Stimulated activated CD4-positive, alpha-beta T cell treated with anti-CD3 and anti-CD28 coated beads, Interleukin-15, amount 100 ng/mL, for 1 hour (primary cell): ENCODE results near the gene RNASE1.

ENCODE experiments used
- DNase-seq, 2 donors: peaks; one replicate each; pipeline ENCODE4 v3.0.0-alpha.2; 2020; ENCODE audit warnings: low read depth in 1 of 2, low spot score in 1 of 2

The RNASE1 gene

GRCh38 chr14:20808162-20808483 is 5.5 kb upstream of the RNASE1 start:
- no peak for DNase-seq

GRCh38 chr14:20807304-20808161 is 4.9 kb upstream of the RNASE1 start:
- no peak for DNase-seq

- no peak for DNase-seq
Observed at GRCh38 chr14:20805485-20805884, 2.8 kb upstream of the RNASE1 start.

DNA sequence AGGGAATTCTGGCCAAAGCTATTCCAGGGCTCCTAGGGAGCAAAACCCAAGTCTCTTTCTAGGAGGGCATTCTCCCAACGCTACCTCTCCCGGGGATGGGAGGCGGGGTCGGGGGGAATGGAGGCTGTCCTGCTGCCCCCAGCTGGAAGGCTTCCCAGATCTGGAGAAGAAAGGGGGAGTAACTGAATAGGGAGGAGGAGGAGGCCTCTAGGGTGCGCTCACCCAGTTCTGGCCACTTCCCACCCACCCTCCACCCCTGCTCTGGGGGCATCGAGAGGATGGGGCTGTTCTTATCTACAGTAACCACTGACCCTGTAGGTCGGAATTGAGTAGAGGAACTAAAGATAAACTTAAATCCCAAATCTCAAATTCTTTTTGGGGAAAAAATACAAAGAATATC is 579 bp upstream of the RNASE1 start:
- no peak for DNase-seq

- no peak for DNase-seq
Observed at GRCh38 chr14:20801726-20802125, 918 bp downstream of the RNASE1 start.

DNA sequence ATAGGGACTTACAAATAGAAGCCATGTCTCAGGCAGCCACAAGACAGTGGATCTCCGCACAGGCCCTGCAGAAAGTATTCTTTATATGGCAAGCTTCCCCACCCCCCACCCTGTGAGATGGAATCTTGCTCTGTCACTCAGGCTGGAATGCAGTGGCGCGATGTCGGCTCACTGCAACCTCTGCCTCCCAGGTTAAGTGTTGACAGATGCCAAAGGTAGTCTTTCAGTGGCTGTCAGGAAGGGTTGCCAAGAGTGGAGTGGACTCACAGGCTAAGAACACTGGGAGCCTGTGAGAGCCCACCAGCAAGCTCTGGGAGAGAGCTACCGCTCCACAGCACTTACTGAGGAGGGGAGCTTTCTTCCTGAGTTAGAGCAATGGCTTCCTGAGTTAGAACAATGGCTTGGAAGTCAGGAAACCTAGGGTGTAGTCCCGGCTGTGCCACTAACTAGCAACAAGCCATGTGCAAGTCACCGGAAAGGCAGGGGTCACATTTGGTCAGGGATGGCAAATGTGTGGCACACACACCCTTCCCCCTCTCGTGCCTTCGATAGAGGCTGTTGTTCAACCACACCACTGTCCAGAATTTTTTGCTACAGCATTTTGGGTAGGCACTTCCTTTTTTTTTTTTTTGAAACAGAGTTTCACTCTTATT is 2.6 kb downstream of the RNASE1 start:
- DNase-seq: no peak

DNA sequence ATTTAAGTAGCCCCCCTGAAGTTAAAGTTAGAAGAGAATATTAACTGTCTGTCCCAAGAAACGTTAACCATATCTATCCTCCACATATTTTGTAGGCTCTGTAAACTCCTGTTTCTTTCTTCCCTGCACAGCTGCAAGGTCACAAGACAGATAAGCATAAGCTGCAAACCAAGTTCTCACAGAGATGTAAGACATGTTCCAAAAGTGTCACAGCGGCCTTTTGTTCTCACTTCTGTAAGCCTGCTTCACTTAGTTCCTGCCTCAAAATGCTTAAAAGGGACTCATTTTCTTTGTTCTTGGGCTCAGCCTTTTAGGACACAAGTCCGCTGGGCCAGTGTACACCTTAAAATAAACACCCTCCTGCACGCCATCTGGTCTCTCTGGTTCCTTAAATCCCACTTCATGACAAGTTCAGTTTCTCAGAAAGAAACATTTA is 3.2 kb downstream of the RNASE1 start:
- DNase-seq: no peak

- DNase-seq: no peak
Observed at GRCh38 chr14:20798932-20799331, 3.7 kb downstream of the RNASE1 start.

DNA sequence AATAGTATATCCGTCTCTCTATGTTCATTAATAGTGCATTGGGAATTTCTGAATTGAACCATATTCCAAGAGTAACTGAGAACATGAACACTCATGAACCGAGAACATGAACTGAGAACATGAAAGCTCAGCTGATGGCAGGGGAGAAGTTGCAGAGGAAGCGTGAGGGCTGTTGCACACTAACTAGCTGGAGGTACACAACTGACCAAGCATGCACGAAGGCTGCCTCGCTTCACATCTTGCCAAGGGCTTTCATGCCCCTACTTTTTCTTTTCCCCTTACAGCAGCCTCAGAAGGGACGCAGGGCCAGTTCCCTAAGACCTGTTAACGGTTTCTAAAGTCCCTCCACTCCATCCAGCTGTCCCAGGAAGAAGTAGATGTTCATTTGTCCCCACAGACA is 4.3 kb downstream of the RNASE1 start:
- no peak for DNase-seq

DNA sequence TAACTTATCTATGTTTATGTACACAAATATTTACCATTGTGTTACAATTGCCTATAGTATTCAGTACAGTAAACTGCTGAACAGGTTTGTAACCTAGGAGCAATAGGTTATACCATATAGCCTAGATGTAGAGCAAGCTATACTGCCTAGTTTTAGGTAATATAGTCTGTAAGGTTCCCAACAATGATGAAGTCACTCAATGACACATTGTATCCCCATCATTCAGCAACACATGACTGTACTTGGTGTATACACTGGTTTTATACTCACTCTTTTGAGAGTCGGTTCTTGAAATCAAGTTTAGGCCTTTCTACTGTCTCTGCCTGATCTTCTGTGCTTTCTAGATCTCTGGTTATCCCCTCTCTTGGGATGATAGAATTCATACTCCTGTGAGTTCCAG is 5.5 kb downstream of the RNASE1 start:
- DNase-seq: no peak

GRCh38 chr14:20794644-20795369 is 7.8 kb downstream of the RNASE1 start:
- no peak for DNase-seq

DNA sequence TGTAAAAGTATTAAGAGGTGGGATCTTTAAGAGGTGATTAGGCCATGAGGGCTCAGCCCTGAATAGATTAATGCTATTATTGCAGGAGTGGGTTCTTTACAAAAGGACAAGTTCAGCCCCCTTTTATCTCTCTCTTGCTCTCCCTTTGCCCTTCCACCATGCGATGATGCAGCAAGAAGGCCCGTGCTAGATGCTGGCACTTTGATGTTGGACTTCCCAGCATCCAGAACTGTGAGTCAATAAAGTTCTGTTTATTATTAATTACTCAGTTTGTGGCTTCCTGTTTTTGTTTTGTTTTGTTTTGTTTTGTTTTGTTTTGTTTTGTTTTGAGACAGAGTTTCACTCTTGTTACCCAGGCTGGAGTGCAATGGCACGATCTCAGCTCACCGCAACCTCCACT is 10.1 kb downstream of the RNASE1 start:
- DNase-seq: no peak

DNA sequence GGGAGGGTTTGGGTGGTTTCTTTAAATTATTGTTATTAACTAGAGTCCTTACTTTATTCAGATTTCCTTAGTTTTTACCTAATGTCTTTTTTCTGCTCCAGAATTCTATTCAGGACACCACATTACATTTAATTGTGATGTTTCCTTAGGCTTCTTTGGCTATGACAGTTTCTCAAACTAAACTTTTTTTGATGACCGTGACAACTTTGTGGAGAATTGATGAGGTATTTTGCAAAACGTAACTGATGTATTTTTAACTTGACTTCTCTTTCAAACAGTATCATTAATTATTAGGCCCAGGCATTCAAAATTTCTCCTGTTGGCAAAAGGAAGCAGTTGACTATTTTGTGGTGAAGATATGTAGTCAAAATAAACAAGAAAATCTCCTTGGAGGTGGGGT is 11.0 kb downstream of the RNASE1 start:
- DNase-seq: no peak

- no peak for DNase-seq
Observed at GRCh38 chr14:20791187-20791586, 11.5 kb downstream of the RNASE1 start.

DNA sequence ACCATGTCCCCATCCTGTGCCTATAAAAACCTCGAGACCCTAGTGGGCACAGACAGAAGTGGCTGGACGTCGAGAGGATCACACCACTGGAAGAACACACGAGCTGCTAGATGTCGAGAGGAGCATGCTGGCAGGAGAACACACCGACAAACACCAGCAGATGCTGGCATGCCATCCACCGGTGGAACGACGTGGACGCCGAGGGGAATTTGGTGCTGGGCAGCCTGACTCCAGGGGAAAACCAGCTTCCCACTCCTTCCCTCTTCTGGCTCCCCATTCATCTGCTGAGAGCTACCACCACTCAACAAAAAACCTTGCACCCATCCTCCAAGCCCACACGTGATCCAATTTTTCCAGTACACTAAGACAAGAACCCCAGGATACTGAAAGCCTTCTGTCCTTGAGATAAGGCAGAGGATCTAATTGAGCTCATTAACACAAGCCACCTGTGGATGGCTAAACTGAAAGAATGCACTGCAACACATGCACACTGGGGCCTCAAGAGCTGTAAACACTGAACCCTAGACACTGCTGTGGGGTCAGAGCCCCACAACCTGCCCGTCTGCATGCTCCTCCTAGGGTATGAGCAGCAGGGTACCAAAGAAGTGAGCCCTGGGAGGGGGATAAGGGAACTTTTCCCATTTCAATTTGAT is 12.1 kb downstream of the RNASE1 start:
- DNase-seq: no peak

DNA sequence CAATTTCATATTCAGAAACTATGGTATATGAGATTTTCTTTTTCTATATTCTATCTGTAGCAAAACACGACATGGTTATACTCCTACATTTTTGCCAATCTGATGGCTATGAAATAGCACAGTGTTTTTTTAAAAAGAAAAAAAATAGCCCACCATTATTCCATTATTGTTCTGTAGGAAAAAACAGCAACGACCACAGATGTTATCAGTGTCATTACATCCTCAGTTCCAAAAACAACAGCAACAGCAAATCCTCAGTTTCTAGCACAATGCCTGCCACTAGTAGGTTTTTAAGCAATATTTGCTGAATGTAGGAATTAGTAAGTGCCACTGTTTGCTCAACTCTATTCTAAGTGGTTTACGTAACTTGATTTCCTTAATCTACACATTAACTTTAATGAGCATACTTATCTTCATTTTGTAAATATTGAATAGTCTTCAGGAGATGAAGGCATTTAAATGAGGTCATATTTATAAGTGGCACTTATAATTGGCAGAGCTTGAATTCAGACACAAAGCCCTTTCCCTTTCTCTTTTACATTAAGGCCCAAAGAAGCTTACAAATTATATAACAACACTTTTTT is 13.3 kb downstream of the RNASE1 start:
- DNase-seq: no peak

DNA sequence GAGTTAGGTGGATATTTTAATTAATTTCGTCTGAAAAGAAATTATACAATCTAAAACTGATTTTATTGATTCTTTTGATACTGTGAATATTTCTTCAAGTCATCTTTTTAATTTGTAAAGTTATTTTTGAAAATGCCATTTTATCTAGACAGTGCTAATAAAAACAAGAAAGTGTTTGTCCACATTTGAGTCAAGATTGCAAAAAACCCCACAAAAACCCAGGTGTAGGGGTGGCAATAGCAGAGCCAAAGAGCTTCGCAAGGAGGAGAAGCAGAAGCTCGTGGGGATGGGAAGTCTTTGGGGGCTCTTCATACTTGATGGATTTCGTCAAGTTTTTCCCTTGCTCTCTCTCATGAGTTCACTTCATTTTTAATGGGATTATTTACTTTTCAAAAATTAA is 15.6 kb downstream of the RNASE1 start:
- no peak for DNase-seq

DNA sequence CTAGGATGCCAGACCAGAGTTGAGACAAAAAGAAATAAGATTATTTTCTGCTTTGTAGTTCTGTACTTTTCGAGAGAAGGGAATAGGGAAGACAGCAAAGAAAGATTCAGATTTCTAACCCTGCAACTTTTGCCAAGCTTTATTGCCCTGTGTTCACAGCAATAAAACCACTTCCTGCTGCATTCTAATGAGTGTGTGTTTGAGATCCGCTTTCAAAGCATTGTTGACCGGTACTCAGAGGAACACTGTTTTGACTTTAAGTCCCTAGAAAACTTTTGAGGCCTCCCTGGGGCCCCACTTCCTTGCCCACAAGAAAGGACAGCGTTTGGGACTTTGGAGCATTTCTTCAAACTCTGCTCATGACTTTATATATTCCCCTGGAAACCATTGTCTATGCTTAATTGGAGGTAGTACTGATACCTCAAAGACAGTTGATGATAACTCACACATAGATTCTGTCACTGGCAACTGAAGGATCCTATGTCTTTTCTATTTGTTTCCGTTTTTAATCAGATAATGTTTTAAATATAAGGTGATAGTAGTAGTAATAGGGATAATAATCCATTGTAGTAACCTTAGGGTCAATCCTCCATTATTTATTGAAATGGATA is 20.3 kb downstream of the RNASE1 start:
- DNase-seq: no peak

GRCh38 chr14:20781803-20782202 is 20.8 kb downstream of the RNASE1 start:
- DNase-seq: no peak

- DNase-seq: no peak
Observed at GRCh38 chr14:20775901-20776300, 26.7 kb downstream of the RNASE1 start.

GRCh38 chr14:20775043-20775442 is 27.6 kb downstream of the RNASE1 start:
- DNase-seq: no peak
